NCI-H1436 (cell line): ENCODE results near the gene SLC25A1.

ENCODE experiments used
- DNase-seq: peaks from one replicate; lab custom pipeline; 2025; lab: John Stamatoyannopoulos, UW

The SLC25A1 gene

DNA sequence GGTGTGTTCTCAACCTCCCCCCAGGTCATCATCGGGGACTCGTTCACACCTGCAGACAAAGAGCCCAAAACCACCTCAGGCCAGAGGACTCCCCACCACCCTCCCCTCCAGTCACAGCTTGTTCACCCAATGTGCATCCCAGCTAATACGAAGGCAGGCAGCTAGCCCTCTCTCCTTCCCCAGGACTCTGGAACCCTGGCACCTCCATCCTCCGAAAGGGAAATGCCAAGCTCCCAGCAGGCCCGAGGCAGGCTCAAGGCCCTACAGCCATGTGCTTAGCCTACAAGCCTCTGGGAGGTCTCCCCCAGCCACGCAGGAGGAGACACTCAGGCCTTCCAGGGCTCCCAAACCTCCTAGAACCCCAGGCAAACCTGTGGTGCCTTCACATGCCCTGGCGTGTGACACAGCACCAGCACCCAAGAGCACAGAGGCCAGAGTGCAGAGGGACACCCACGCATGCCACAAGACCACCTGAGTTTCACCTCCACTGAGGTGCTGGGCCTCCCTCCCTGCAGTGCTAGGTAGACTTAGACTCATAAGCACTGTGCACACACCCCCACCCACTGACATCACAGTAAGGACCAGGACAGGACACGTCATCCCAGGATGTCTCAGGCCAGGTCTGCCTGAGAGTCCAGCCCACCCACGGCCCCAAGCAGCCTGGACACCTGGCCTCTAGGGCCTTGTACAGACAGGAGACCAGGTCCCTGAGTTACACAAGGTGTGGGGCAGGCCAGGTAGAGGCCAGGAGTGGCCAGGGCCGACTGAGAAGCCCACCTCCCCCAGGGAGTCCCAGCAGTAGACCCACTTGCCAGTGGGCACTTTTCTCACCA lies 40.9 kb downstream of the SLC25A1 start:
- DNase-seq = no peak

DNA sequence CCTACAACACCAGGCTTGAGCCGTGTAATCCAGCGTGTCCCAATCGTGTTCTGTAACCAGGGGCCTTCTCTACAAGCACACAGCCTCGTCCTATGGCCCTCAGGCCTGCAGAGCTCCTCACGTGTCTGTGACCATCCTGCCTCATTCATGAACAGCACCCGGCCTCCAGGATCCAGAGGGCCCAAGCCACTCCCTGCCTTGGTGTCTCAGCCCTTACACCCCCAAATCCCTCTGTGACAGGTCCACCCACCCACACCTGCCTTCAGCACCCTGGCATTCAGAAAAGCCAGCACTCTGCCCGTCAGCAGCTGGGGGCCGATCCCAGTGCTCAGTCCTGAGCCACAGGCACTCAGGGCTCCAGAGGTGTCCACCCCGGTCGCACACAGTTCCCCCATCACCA lies 41.6 kb downstream of the SLC25A1 start:
- DNase-seq = no peak

DNA sequence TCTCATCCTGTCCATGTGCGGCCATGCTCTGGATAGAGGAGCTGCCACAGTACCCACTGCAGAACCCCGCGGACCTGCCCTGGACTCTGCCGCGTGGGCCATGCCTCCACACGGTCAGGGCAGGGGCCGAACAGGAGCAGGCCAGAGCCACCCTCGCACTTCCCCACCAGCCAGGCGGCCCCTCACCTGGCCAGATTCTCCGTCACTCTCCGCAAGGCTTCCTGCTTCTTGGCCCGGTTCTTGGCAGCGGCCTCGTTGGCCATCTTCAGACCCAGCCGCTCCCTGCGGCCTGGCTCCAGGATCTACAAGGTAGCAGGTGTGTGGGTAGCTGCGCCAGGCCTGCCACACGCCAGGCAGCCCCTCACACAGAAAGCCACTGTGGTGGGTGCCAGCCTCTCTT lies 43.7 kb downstream of the SLC25A1 start:
- no peak for DNase-seq

DNA sequence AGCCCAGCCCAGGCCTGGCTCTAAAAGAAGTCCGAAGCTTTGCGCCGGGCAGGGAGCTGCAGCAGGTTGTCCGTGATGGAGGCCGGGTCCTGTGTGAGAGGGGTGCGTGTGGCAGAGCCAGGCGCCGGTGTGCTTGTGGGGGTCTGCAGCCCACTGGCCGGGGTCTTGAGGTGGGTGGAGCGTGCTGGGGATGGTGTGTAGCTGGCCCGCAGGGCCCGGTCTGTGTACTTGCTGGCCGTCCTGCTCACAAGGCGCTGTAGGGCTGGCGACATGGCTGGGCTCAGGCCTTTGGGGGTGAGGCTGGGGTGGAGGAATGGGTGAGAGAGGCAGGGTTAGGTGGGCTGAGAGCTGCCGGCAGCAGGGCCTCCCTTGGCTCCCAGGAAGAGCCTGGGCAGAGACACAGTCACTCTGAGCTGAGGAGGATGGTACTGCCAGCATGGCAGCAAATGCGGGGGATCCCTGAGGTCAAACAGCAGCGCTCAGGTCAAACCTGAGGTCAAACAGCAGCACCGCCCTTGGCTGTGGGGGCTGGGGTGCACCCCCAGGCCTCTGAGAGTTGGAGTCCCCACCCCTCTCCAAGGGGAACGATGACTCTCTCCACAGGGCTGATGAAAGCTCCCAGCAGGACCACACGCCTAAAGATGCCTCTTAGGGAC lies 44.2 kb downstream of the SLC25A1 start:
- no peak for DNase-seq

DNA sequence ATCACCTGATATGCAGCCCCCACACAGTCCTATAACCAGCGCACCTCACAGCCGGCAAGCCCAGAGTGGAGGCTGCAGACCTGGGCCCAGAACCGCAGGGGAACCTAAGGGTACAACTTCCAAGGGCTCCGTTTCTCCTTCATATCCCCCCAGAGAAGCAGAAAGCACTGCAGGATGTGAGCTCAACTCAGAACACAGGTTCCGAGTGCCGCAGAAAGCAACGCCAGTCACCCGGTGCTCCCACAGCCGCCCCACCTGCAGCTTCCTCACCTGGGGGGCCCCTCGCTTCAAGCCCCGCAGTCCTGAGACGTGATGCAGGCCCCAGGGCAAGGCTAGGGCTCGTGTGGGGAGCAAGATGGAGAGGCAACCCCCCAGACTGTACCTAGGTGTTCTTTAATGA lies 45.0 kb downstream of the SLC25A1 start:
- no peak for DNase-seq

DNA sequence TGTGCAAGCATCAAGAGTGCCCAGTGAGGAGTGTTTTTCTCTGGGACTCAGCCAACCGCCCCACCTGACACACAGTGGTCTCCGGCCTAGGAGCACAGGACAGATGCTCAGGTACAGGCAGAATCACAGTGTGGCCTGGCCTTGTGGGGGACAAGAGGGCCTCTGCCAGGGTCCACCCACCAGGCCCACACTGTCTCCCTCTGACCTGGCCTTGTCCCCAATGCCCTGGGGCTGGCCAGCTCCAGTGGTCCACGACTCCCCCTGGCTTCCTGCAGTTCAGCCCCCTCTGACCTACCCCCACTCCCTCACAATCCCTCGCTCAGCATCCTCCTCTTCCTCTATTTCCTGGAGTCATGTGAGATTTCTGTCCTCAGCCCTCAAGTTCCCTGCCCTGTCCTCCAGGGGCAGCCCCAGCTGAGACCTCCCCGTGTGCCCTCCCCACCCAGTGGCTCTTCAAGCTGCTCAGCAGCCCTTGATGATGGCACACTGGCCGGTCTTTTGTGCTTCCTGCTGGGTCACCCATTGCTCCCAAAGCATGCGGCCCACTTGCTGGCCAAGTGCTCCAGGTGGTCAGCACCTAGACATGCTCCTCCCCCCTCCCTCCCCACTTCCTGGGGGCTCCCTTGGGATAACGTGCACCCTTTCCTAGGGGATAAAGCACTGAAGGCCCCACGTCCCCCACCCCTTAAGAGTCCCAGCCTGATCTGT lies 45.7 kb downstream of the SLC25A1 start:
- no peak for DNase-seq

DNA sequence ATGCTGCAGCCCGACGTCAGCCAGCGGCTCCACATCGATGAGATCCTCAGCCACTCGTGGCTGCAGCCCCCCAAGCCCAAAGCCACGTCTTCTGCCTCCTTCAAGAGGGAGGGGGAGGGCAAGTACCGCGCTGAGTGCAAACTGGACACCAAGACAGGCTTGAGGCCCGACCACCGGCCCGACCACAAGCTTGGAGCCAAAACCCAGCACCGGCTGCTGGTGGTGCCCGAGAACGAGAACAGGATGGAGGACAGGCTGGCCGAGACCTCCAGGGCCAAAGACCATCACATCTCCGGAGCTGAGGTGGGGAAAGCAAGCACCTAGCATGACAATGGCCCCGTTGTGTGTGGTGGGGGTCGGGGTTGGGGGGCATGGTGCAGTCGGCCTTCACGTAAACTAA lies 46.4 kb downstream of the SLC25A1 start:
- DNase-seq = no peak

DNA sequence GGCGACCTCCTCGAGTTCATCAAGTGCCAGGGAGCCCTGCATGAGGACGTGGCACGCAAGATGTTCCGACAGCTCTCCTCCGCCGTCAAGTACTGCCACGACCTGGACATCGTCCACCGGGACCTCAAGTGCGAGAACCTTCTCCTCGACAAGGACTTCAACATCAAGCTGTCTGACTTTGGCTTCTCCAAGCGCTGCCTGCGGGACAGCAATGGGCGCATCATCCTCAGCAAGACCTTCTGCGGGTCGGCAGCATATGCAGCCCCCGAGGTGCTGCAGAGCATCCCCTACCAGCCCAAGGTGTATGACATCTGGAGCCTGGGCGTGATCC lies 46.9 kb downstream of the SLC25A1 start:
- DNase-seq = no peak

DNA sequence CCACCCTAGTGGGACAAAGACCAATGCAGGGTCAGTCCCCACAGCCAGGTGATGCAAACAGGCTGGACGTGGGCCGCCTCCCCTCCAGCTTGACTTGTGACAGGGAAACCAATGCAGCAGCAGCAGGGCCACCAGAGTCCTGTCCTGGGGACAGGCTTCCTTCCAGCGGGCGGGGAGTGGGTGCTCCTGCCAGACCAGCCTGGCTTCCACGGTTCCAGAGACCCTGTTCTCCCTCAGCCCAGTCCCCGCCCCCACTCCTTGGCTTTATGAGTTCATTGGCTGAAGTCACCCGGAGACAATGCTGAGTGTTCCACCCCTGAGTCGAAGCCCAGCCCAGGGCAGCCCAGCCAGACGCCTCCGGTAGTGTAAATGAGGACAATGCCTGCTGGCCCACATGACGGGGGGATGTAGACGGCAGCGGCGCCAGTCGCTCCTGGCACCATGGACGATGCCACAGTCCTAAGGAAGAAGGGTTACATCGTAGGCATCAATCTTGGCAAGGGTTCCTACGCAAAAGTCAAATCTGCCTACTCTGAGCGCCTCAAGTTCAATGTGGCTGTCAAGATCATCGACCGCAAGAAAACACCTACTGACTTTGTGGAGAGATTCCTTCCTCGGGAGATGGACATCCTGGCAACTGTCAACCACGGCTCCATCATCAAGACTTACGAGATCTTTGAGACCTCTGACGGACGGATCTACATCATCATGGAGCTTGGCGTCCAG lies 47.4 kb downstream of the SLC25A1 start, which contains the start of gene TSSK2:
Gene TSSK2 (plus strand): TSS at position 350 of the 726 bp plus-strand sequence. CDS start 92 bp downstream, at position 442.
- DNase-seq = no peak

DNA sequence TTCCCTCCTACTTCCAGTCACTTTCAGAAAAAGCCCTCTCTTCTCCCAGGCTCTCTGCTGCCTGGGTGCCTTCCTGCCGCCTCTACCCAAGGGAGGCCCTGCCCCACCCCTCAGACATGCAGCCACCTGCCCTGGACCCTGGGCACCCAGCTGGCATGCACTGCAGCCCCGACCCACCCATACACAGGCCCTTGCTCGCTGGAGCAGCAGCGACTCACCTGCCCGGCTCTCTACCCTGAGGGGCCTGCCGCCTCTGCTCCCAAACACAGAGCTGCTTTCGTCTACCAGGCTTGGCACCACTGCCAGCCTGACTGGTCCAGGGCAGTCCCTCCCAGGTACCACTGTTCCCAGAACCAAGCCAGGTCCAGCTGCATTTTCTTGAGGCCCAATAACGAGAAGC lies 48.7 kb downstream of the SLC25A1 start:
- DNase-seq = no peak

DNA sequence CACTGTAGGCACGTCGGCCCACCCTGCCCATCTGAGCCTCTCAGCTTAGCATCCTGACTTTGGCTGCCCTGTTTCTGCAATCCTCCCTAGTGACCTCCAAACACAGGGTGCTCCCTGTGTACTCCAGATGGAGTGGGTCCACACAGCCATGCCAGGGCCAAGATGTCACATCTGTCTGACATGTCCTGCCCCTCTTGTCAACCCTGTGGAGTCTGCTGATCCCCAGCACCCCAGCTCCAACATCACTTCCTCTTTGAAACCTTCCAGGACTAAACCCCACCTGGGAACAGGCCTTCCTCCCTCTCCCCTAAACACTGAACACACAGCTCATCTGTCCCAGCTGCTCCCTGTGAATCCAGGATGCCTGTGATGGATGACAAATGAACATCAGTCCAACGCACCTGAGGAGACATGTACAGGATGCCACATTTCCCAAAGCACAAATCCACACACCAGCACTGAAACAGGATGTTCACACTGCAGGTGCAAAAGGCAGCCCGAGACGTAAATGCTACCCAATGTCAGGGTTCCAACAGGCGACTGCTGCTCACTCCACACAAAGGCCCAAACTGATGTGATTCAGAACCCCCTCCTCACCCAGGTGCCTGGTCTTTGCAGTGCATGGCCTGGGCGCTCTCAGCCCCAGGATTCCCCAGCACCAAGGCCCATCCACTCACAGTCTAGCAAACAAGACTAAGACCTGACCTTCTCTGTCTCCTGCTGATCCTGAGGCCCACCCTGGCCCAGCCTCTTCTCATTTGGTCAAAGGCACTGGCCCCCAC lies 49.4 kb downstream of the SLC25A1 start:
- DNase-seq = no peak

DNA sequence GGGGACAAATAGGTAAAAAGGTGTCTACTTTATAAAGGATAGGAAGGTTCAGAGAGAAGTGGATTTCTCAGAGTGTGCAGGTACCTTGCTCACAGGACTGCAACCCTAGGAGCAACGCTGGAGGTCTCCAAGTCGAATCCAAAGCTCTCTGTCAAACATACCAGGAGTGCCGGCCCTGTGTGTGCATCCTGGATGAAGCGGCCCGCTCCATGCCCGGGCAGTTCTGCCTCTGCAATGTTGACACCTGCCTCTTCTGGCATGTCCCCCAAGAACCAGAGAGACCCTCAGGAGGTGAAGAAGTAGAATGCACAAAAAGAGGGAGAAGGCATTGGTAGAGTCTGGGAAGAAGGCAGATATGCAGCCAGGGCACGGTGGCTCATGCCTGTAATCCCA lies 50.5 kb downstream of the SLC25A1 start:
- no peak for DNase-seq

DNA sequence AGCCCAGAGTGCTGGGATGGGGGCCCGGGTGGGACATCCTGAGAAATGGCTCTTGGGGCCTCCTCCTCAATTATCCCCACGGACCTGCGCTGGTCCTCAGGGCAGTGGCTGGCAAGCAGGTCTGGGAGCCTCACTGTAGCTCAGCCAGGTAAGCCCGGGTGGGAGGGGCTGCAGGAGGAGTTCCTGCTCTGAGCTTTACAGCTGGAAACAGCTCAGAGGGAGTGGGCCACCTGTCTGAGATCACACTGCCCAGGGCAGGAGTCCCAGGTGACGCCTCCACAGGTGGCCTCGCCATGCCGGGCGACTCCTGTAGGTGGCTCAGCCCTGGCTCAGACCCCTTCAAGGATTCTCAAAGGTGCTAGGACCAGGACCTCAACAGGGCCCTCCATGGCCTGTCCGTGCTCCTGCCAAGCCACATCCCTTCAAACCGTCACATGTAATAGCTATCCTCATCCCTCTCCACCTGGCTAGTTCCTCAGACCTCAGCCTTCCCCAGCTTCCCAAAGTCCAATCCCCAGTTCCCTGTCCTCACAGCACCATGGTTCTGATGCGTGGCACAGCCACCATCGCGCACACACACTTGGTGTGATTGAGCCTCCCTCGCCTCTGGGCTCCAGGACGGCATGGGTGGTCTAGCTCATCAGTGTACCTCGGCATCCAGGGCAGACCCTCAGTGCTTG lies 51.1 kb downstream of the SLC25A1 start:
- no peak for DNase-seq

DNA sequence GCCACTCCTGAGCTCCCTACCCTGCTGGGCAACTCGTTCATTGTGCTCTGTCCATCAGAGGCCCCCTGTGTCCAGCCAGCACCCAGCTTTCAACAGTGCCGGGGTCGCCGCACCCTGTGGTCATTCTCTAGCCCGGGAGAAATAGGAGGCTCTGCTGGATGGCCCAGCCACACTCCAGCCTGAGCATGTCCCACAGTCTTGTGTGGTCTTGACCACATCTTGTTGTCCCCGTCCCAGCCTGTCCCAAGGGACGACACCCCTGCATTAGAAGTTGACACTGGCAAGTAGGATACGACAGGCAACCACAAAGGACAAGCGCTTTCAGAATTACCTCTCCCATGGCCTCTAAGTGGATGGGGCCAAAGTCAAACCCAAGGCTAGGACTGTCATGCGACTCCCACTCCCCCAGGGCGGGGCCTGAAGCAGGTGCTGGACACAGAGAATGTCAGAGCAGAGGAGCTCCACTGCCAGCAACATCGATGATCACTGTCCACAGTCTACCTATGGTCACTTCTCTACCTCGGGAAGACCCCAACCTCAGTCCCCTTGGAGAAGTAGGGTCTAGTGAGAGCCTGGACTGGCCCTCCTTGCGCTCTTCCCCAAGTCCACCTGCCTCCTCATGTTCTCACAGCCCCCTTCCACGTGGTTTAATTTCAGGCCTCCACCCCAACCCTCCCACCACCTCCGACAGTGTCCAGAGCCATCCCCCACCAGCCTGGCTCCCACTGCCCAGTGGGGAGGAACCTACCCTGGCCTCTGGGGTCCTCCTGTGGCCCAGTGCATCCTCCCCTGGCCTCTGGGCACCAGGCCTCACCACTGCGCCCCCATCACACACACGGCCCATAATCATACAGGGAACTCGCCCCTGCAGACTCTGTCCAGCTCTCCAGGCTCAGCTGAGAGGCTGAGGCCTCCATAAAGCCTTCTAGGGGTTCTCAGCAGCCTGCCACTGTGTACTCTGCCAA lies 51.9 kb downstream of the SLC25A1 start:
- no peak for DNase-seq
